ENCODE measurements around the gene ASB16.
A peak's percentile ranks its signal among the peaks of the same experiment; 100 is the strongest.

ASB16 gene

DNA sequence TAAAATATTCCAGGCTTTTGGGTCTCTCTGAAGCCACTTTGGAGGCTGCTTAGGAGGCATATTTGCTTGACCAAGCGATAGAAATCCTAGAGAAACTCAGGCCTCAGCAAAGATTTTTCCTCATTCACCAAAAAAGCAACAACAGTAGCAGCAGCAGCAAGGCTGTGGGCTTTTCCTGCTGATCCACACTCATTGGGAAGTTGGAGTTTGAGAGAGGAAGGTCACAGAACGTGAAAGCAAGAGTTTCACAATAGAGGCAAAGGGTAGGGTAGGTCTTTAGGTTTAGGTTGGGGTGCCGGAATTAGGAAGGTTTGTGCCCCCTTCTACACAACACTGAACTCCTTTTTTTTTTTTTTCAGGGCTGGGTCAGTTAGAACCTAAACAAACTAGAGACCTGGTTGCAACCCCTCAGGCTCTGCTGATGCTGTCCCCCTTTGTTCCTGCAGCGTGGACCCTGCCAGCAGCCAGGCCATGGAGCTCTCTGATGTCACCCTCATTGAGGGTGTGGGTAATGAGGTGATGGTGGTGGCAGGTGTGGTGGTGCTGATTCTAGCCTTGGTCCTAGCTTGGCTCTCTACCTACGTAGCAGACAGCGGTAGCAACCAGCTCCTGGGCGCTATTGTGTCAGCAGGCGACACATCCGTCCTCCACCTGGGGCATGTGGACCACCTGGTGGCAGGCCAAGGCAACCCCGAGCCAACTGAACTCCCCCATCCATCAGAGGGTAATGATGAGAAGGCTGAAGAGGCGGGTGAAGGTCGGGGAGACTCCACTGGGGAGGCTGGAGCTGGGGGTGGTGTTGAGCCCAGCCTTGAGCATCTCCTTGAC lies 18.3 kb downstream of the ASB16 start:
- no peak for DNase-seq (ENCODE audit: low read depth in 2 of 2)

DNA sequence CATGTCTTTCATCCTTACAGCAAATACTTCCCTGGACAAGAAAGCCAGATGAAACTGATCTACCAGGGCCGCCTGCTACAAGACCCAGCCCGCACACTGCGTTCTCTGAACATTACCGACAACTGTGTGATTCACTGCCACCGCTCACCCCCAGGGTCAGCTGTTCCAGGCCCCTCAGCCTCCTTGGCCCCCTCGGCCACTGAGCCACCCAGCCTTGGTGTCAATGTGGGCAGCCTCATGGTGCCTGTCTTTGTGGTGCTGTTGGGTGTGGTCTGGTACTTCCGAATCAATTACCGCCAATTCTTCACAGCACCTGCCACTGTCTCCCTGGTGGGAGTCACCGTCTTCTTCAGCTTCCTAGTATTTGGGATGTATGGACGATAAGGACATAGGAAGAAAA lies 20.0 kb downstream of the ASB16 start:
- no peak for DNase-seq (ENCODE audit: low read depth in 2 of 2)

DNA sequence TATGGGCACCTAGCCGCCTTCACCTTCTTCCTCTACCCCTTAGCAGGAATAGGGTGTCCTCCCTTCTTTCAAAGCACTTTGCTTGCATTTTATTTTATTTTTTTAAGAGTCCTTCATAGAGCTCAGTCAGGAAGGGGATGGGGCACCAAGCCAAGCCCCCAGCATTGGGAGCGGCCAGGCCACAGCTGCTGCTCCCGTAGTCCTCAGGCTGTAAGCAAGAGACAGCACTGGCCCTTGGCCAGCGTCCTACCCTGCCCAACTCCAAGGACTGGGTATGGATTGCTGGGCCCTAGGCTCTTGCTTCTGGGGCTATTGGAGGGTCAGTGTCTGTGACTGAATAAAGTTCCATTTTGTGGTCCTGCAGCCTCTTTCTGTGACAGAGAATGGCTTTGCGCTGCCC lies 20.9 kb downstream of the ASB16 start:
- DNase-seq (ENCODE audit: low read depth in 2 of 2) = no peak

DNA sequence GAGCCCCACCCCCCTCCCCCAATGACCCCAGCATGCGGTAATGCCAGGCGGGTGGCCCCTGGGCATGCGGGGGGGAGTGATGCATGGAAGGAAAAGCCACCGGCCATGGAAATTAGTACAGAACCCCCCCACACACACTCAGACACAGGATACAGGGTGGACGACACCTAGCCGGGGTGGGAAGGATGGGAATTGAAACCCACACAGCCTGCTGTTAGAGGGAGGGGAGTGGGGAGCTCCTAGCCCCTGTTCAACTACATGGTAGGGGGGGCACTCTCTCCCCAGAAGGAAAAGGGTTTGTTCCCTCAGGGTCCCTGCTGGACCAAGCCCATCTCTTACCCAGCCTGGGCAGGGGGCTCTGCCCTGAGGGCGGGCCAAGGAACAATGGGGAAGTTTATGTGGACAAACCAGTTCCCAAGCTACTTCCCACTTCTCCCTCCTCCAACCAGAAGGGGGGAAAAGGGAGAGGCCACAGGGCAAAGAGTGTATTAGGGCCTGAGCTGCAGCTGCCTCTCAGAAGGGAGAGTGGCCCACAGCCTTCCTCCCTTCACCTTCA lies 21.5 kb downstream of the ASB16 start:
- DNase-seq (ENCODE audit: low read depth in 2 of 2) = no peak

DNA sequence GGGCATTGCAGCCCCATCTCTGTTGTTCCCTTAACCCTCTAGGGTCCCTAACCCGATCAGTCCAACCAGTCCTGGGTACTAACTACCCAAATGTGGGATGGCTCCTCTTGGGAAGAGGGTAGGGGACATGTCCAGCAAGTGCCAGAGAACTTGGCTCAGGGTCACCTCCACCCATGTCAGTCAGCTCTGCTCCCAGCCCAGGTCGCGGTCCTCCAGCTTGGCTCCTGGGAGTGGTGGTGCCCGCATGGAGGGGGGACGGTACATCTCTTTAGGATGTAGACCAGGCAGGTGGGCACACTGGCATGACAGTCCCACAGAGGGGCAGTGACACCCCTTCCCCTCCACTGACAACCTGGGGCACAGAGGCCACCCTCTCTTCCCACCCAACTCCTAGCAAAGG lies 22.2 kb downstream of the ASB16 start:
- no peak for DNase-seq (ENCODE audit: low read depth in 2 of 2)

DNA sequence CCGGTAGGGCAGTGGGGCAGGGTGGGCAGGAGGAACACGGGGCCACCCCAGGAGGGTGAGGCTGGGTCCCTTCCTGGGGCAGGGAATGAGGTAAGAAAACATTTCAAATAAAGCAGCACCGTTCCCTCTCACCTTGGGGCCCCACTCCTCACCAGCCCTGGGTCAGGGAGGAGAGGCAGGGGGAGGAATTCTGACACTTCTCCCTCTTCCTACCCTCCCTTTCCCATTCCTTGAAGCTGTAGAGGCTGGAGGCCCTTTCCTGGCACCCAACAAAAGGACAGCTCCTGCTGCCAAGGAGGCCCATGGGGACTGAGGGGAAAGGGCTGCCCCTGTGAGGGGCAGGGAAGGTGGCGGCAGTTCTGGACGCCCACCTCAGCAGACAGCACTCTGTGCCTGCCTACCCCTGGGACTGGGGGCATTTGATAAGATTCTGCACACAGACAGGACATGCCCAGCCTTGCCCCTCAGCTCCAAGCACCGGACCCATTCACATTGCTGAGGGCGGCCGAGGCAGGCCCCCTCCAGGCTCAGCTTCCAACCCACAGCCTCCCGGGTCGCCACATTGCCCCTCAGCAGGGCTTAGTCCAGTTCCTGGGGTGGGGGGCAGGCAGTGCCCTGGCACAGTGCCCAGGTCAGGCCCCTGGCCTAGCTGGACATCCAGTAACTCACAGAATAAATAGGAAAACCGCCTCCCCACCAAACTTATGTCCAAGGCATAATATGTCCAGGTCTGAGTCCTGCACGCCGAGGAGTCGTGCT lies 23.0 kb downstream of the ASB16 start:
- no peak for DNase-seq (ENCODE audit: low read depth in 2 of 2)

DNA sequence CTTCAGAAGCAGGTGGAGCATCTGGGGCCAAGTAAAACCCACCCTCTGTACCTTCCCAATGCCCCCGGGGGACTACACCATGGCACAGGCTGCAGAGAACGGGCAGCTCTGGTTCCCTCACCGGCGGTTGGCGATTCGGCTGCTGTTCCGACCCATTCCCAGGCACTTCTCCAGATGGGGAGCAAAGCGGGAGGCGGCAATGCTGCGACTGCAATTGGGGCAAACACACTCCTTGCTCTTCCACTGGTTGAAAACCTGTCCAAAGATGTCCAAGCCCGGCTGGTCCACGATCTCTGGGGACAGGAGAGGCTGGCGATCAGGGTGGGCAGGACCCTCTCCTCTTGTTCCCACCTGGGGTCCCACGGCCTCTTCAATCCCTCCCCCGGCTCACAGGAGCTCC lies 26.6 kb downstream of the ASB16 start:
- no peak for DNase-seq (ENCODE audit: low read depth in 2 of 2)

DNA sequence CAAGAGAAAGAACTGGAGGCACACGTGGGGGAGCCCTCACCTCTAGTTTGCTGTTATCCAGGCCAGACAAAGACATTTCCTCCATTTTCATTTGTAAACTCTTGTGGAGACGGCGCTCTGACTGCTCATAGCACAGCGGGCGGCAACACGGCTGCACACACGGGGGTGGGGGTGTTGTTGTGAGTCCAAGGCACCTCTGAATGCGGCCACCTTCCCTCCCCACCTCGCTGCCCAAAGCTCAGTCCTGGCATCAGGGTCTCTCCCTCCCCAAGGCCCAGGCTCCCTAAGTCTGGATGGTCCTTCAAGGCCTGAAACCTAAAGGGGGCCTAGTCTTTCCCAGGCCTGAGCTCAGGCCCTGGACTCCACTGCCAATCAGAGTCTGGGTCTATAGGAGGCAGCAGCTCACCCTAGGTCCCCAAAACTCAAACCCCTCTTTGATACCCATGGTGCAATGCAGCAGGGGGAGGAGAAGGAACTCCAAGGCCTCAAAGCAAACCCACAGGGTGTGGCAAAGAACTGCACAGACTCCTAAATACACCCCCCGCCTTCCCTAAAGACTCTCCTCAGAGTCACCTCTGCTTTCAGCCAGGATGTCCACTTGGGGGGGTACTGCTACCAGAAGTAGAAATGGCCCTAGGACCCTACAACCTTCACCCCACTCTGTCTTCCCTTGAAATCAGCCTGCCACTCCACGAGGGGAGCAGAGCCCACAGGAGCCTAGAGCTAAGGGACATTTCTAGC lies 27.6 kb downstream of the ASB16 start:
- no peak for DNase-seq (ENCODE audit: low read depth in 2 of 2)

DNA sequence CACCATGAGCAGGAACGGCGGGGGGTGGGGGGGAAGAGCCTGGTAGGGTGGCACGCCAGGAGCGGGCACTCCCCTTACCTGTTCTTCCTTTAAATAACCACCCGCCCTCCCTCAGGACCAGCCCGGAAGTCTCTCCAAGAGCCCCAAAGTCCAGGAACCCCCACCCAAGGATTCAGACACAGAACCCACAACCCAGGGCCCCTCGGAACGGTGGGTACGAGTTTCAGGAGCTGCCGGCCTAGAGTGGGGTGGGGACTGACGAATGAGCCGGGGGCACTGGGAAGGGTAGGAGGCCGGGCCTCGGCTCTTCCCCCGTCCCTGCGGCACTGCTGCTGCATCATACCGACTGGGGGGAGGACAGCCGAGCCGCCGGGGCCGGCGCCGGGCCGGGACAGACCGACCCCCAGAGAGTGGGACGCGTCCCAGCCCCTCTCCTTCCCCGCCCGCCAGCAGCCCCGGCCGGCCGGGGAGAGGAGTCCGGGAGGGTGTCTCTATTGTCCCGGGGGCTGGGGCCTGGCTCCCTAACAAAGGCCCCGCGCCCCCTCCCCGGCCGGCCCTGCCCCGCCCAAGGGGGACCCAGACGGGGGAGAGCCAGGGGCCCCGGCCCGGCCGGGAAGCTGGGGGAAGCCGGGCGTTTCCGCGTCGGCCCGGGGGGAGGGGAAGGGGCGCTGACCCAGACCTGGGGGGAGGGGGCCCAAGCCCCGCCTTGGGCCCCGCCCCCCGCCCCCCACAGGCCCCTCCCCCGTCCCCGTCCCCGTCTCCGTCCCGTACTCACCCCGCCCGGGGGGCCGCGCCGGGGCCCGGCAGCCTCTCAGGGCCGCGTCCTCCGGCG lies 28.4 kb downstream of the ASB16 start:
- DNase-seq (ENCODE audit: low read depth in 2 of 2) = peak in 1 of 2 donors; percentile 15

DNA sequence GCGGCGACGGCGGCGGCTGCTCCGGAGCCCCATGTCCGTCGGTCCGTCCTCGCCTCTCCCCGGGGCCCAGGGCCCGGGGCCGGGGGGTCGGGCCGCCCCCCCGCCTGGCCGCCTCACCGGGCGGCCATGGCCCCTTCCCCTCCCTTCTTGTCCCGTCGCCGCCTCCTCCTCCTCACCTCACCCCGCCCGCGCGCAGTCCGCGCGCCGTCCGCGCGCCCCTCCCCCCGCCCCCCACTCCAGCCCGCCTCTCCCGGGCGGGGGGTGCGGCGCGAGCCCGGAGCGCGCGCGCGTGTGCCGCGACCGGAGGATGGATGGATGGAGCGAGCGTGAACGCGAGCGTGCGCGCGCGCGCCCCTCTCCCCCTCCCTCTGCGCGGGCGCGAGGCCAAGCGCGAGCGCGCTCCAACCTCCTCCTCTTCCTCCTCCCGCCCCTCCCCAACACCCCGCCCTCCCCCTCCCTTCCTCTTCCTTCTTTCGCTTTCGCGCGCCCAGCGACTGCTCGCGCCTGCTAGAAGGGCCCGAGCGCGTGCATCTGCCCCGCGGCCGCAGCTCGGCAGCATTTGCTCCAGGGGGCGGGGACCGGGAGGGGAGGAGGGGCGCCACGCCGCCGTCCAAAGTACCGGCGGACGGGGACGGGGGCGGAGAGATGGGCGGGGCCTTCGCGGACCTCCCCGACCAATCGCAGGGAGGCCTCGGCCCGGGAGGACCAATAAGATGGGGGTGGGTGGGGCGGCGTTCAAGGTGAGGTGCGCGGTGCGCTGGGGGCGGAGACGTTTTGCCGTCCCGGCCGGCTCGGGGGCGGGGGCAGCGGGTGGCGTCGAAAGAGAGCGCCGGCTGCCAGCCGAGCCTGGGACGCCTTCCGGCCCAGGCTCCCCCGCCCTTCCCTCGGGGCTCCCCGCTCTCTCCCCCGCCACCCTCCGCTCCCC lies 29.3 kb downstream of the ASB16 start, which contains the start of gene ATXN7L3:
TSS of gene ATXN7L3 (minus strand) at position 332 of the 925 bp plus-strand sequence. CDS start 1,814 bp downstream, outside the sequence.
- peak; percentile 99 to 100 for DNase-seq (ENCODE audit: low read depth in 2 of 2)

DNA sequence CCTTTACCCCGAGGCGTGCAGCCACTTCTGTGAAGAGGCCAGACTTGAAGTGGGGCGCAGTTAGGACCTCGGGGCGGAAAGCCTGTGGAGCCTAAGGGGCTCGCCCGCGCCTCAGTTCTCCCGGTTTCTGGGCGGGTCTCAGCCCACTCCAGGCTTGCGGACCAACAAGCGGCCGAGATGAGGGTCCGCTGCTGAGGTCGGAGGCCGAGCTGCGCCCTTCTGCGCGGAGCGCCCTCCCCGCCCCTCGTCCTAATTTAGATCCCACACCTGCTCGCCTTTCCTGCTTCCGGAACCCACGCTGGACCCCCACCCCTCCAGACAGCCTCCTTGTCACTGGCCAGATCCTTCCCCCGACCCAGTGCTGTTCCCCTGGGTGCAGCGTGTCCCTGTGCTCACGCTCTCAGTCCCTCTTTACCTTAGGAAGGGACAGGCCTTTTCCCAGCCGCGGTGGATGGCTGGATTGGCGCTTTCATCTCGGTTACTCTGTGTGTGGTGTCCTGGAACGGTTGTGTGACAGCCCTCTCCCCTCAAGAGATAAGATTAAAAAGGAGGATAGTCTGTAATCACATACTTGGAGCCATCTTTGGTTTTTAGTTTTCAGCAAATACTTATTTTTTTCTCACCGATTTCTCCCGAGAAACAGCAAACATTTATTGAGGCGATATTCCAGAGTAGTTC lies 30.1 kb downstream of the ASB16 start:
- DNase-seq (ENCODE audit: low read depth in 2 of 2) = no peak

DNA sequence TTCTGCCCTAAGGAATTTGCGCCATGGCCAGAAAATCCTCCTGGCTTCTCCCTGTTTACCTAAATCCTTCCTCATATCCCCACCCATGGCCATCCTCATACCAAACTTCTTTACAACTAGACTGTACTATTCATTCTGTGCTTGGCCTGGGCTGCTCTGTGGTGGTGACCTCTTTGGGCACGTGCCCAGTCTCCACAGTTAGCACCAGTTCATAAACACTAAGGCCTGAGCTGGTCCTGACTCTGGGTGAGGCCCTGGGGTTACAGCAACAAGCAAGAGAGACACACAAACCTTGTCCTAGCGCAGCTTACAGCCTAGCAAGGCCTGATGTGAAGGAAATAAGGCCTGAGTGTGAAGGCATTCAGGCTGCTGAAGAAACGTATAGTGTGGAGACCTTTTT lies 32.3 kb downstream of the ASB16 start:
- DNase-seq (ENCODE audit: low read depth in 2 of 2) = no peak

DNA sequence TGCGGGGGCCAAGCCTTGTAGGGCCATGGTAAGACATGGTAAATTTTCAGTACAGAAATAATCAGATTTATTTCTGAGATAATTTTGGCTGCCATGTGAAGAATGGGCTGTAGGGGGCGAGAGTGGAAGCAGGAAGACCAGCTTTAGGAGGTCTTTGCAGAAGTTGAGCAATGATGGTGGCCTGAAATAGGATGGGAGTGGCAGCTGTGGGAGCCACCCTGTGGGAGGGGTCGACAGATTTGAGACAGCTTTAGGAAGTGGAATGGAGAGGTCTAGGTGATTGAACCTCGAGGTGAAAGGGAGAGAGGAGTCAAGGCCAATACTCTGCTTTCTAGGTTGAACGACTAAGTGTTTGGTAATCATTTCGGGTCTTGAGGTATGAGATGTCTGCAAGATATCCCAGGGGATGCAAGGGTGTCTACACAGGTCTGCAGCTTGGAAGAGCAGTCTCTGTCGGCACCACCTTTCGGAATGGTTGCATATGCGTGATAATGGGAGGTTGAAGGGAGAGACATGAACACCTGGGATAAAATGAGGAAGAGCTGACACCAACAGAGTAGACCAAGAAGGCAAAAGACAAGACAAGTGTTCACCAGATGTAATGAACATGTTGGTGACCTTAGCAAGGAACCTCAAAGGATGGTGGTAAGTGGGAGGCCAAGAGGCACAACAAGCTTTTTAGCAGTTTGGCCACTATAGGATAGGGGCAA lies 33.4 kb downstream of the ASB16 start:
- DNase-seq (ENCODE audit: low read depth in 2 of 2) = no peak

DNA sequence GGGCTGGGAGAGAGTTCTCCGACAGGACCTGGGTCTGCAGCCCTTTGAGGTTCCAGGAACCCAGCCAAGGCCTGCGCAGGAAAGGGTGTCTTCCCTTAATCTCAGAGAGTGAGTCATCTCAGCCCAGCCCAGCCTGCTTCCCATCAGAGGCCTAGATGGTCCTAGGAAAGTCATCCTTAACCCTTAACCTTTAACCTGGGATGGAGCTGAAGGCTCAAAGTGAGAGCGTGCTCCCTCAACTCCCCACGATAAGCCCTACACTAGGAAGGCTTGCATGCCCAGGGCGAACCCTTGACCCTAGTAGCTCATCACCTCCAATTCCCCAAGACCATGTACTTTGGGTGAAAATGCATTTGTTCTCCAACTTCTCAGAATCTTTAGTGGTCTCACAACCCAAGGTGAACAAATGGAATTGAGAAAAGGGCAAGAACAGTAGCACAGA lies 34.0 kb downstream of the ASB16 start:
- DNase-seq (ENCODE audit: low read depth in 2 of 2) = no peak

DNA sequence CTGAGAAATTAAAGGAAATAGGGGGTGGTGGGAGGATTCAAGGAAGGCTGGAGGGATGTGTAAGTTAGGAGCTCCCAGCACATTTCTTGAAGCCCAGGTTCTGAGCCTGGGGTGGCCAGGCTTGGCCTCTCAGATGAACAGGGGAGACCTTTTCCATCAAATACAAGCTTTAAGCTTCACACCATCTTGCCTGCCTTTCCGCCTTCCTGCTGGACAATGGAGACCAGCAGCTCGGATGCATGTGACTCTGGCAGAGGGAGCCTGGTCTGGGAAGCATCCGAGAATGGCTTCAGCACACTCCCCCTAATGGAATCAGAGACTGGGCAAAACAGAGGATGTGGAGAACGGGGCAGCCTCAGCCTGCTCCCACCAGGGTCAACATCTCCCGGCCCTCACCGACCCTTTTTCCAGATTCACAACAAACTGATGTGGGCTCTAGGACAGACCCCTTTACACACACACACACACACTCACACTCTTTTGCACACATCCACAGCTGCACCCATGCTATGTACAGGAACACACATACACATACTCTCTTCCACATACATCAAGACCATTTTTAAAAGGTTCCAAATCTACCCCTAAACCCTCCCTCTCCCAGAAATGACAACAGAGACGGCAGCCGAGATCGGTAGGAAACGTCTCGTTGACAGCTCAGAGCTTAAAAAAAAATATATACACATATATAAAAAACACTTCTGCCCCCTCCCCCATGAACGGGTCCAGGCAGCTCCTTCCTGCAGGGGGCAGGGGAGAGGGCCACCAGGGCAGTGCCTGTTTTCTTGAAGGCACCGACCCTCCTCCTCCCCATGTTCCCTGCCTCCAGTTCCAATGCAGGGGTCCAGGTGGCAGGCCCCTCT lies 35.7 kb downstream of the ASB16 start:
- no peak for DNase-seq (ENCODE audit: low read depth in 2 of 2)

DNA sequence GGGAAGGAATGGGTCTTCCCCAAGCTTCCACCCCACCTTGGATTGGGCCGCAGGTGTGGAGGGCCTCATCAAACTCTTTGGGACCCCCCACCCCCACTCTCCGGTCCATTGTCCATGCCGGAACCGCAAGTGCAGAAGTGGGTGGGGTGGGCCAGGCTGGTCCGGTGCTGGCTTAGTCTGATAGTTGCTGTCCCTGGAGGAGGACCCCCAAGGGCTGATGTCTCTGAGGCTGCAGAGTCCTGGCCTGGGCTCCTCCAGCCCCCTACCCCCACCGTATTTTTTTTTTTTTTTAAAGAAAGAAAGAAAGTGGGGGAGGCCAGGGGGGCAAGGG lies 36.3 kb downstream of the ASB16 start:
- DNase-seq (ENCODE audit: low read depth in 2 of 2) = no peak

DNA sequence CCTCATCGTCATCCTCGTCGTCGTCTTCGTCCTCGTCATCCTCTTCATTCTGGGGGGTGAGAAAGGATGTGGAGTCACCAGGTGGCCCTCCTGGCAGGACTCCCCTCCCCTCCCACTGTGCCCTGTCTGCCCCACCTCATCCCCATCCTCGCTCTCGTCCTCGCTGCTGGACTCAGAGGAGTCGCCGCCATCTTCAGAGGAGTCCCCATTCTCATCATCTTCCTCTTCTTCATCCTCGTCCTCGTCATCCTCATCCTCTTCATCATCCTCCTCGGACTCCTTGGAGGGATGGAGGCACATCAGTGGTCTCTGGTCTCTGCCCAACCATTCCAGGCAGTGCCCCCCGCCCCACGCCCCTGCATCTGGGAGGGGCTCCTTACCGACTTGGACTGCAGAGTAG lies 36.8 kb downstream of the ASB16 start:
- DNase-seq (ENCODE audit: low read depth in 2 of 2) = no peak

DNA sequence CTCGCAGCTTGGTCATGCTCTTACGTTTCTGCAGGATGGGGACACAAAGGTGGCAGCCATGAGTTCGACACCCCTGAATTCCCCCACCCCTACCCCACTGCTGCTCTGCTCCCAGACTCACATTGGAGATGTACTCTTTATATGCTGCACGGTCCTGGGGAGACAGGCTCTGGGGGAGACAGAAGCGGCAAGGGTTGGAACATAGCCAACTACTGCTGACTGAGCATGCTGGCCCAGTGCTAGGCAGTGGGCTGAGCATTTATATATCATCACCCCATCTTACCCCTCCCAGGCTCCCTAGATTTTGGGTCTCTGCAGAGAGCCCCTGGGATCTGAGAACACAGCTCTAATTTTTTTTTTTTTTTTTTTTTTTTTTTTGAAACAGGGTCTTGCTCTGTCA lies 37.2 kb downstream of the ASB16 start:
- DNase-seq (ENCODE audit: low read depth in 2 of 2) = no peak

Measured in stimulated activated CD8-positive, alpha-beta memory T cell treated with anti-CD3 and anti-CD28 coated beads, Interleukin-7, amount 100 ng/mL, for 1 hour (primary cell).